NCI-H524 treated with DMSO at 0.1 percent for 48 hours (cell line): Measurements from ENCODE around the gene C1QTNF8.

Source experiments
- DNase-seq: peaks from one replicate; lab custom pipeline; 2025; lab: John Stamatoyannopoulos, UW

Gene C1QTNF8

DNA sequence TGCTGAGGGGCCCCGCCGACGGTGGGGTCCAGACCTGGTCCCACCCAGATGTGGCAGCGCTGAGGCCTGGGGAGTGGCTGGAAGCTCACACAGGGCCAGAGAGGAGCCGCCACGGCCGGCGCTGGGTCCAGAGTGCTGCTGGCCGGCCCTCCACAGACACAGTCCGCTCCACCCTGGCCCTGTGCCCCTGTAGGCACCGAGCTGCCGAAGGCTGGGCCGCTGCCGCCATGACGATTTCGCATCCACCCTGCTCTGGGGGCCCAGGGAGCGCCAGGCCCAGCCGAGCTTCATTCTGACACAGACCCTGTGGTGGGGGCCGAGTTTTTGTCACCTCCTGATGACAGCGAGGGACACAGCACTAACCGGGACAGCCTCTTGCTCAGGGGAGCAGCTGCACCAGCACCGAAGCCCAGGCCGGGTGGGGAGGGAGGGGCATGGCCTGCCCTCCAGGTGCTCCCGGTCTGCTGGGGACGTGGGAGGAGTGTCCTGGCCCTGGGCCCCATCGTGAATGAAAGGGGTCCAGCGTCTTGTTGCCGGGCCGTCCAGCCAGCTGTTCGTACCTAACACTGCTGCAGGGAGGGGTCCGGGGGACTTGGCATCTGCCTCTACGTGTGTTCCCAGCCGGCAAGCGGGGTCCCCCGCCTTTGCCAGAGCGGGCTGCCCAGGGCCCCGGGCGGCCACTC lies 50.6 kb downstream of the C1QTNF8 start:
- no peak for DNase-seq

- DNase-seq: no peak
These were observed 51.4 kb downstream of the C1QTNF8 start for GRCh38 chr16:1044460-1045309.

DNA sequence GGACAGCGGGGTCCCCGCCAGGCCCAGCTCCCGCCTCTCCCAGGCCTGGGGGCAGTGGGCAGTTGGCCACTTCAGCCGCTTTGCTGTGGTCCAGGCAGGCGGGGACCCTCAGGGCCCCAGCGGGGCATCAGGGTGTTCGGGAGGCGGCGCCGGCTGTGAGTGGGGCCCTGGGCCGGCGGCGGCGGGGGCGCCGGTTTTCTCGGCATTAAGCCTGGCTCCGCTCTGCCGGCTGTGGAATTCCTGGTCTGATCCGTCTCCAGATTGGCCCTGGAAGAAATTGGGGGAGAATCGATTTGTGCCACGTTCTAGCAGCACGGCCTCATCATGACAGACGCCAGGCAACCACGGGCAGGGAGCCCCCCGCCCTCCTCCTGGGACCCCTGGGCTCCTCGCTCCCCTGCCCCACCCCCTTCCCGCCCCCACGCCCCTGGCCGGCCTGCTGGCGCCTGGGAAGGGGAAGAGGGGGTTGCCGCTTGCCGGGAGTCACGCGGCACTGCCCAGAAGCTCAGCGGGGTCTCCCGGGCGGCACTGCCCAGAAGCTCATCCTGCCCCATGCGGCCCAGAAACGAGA lies 52.1 kb downstream of the C1QTNF8 start:
- no peak for DNase-seq

DNA sequence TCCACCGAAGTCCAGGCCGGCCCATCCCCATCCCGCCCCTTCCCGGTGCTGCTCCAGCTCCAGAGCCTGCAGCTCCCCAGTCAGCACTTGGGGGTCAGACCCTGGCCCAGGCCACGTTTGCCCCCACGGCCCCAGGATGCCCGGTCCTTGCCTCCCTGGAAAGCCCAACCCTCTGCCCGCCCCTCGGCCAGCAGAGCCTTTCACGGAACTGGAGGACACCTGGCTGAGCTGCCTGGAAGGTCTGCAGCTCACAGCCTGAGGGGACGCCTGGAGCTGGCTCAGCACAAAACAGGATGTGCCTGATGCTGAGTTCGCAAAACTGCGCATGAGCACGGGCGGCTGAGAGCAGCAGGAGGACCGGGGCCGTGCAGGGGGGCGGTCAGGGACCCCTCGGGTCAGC lies 53.2 kb downstream of the C1QTNF8 start:
- DNase-seq: no peak

GRCh38 chr16:1042049-1042744 lies 53.8 kb downstream of the C1QTNF8 start:
- DNase-seq: no peak

DNA sequence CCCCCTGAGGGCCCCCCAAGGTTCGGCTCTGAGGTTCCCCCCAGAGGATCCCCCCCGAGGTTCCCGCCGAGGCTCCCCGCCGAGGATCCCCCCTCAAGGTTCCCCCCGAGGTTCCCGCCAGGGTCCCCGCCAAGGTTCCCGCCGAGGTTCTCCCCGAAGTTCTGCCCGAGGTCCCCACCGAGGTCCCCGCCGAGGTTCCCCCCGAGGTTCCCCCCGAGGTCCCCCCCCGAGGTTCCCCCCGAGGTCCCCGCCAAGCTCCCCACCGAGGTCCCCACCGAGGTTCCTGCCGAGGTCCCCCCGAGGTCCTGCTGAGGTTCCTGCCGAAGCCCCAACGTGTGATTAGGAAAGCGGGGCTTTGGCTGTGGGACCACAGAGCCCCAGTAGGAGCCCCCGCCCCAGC lies 55.7 kb downstream of the C1QTNF8 start:
- no peak for DNase-seq

DNA sequence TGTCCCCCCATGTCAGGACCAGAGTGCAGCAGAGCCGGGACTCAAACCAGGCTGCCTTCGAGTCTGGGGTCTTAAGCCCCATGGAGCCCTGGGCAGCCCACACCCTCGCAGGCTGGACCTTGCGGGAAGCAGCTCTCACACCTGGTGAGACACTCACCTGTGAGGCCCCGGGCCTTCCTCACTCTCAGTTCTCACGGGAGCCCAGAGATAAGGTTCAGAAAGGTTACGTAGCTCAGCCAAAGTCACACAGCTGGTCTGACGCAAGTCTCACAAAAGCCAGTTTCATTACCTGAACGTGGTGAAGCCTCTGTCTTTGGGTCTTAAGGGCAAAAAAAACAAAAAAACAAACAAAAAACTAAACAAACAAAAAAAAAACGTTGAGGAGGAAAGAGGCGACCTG lies 56.3 kb downstream of the C1QTNF8 start:
- no peak for DNase-seq

- no peak for DNase-seq
These were observed 57.1 kb downstream of the C1QTNF8 start for GRCh38 chr16:1038932-1039331.
